GM19239 (cell line): ENCODE measurements around the gene ZYG11B.
A peak's percentile ranks its signal among the peaks of the same experiment; 100 is the strongest.
"Not testable (repeated sequence)": the region's sequence is repeated elsewhere in the genome, so short reads cannot be mapped to it uniquely, and the experiment has no call there.

Experiments
- DNase-seq: peaks from one replicate; pipeline ENCODE4 v3.0.0; 2011; ENCODE audit warnings: low spot score; ENCODE audit not compliant: insufficient read length
- FAIRE-seq: peaks from 2 replicates; lab custom pipeline; 2011; peaks lifted over from hg19 to GRCh38; lab: Jason Lieb, UNC

Gene ZYG11B

GRCh38 chr1:52726265-52727113 is at the start of gene ZYG11B:
TSS of gene ZYG11B (plus strand) at chr1:52726453. CDS start at chr1:52726654, 201 bp downstream.
- FAIRE-seq (peak; percentile 73), DNase-seq (peak; percentile 96)

GRCh38 chr1:52677076-52677806 is 49.0 kb upstream of the ZYG11B start:
- FAIRE-seq (no peak), DNase-seq (no peak)

DNA sequence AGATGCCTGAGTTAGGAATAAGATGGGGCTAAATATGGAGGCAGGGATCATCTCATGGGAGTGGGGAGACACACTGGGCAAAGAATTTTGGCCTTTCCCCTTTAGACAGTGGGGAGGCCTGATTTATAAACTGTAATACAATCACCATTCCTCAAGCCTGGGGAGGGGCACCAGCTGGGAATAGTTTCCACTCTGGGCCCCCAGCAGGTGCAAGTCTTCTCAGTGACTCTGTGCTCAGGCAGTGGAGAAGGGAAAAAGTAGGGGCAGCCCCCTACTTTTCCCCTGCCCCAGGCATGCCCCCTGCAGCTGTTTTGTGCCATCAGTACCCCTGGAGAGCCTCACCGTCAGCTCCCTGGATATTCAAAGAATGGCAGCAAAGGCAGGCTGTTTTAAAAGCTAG is 47.2 kb upstream of the ZYG11B start:
- FAIRE-seq (no peak), DNase-seq (no peak)

DNA sequence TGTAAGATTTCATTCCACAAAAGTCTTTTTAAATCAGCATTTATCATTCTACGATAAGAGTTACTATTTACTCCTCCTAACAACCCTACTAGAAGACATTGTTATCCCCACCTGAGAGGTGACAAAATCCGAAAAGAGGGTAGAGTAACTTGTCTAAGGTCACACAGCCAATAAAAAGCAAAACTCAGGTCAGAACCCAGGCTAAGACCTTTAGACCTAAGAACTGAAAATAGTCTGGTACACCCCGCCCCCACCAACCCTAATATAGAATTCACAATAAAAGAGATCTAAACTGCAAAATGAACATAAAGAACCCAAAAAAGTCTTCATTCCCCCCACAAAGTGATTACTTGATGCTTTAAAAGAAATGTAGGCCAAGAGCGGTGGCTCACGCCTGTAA is 46.8 kb upstream of the ZYG11B start:
- DNase-seq (no peak), FAIRE-seq (no peak)

GRCh38 chr1:52680353-52680752 is 45.9 kb upstream of the ZYG11B start:
- DNase-seq (no peak), FAIRE-seq (no peak)

DNA sequence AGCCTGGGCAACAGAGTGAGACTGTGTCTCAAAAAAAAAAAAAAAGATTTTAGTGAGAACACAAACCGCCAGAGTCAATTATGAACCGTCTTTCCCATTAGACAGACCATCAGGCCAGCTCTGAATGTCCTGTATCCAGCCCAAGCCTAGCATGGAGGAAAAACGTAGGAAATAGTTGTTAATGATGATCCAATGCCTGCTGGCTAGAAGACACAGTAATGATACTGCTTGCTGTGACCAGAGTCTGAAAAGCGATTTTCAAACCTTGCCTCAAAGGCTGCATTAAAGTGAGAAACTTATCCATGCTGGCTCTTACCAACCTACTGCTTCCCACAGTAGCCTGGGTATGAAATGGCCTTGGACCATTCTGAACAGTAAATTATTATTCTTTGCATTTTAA is 45.1 kb upstream of the ZYG11B start:
- FAIRE-seq = no peak
- DNase-seq = no peak

DNA sequence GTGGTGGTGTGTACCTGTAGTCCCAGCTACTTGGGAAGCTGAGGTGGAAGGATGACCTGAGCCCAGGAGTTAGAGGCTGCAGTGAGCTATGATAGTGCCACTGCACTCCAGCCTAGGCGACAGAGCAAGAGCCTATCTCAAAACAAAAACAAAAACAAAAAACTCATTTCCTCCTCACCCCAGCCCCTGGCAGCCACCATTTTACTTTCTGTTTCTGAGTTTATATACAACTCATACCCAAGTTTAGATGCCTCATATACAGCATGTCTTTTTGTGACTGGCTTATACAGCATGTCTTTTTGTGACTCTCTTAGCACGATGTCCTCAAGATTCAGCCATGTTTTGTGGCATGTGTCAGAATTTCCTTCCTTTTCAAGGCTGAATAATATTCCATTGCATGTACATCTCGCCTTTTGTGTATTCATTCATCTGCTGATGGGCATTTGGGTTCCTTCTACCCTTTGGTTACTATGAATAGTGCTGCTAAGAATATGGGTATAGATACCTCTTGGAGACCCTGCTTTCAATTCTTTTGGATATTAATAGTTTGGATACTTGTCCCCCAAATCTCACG is 42.8 kb upstream of the ZYG11B start:
- DNase-seq = no peak
- no peak for FAIRE-seq

DNA sequence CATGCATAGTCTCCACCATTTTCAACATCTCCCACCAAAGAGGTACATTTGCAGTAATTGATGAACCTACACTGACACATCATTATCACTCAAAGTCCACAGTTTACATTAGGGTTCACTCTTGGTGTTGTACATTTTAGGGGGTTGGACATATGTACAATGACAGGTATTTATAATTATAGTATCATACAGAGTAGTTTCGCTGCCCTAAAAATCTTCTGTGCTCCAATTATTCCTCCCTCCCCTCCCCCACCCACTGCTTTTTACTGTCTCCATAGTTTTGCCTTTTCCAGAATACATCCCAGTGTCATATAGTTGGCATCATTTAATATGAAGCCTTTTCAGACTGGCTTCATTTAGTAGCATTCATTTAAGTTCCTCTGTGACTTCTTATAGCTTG is 41.7 kb upstream of the ZYG11B start:
- DNase-seq (no peak), FAIRE-seq (no peak)

GRCh38 chr1:52686261-52686751 is 39.9 kb upstream of the ZYG11B start:
- DNase-seq (peak; percentile 52), FAIRE-seq (peak; percentile 87)

- DNase-seq (no peak), FAIRE-seq (no peak)
Observed at GRCh38 chr1:52686830-52687229, 39.4 kb upstream of the ZYG11B start.

GRCh38 chr1:52691821-52692220 is 34.4 kb upstream of the ZYG11B start:
- no peak for FAIRE-seq
- DNase-seq = no peak

DNA sequence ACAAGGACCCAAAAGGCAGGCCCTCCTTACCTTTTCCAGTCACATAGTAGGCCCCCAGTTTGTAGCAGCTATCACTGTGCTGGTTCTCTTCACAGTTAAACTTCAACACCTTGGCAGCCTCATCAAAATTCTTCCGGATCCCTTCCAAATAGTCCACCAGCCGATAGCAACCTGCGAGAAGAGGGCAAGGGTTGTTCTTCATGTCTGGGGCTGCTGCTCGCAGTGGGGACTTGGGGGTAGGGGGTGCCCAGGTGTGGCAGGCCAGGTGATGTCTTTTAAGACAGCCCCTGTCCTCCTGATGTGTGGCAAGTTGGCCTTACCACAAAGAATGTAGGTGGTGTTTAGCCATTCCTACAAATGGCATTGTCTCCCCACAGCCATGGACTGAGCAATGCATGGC is 33.6 kb upstream of the ZYG11B start:
- FAIRE-seq (no peak), DNase-seq (no peak)

DNA sequence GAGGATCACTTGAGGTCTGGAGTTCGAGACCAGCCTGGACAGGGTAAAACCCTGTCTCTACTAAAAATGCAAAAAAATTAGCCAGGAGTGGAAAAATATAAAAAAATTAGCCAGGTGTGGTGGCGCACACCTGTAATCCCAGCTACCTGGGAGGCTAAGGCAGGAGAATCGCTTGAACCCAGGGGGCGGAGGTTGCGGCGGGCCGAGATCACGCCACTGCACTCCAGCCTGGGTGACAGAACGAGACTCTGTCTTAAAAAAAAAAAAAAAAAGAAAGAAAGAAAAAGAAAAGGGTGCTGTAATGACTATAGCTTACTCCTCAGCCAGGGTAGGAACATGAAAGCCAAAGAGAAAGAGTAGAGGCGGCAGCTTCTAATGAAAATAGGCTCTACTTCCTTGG is 32.9 kb upstream of the ZYG11B start:
- not testable (repeated sequence) for FAIRE-seq, DNase-seq

DNA sequence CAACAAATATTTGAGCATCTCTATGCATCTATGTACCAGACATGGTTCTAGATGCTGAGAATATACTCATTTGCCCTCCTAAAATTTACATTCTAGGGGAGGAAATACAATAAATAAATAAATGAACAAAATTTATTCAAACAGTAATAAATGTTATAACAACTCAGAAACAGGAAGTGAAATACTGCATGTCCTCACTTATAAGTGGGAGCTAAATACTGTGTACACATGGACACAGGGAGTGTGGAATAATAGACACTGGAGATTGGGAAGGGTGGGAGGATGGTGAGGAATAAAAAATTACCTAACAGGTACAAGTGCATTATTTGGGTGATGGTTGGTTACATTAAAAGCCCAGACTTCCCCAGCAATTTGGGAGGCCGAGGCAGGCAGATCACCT is 32.4 kb upstream of the ZYG11B start:
- FAIRE-seq (no peak), DNase-seq (no peak)

- no peak for FAIRE-seq
- no peak for DNase-seq
Observed at GRCh38 chr1:52695627-52696026, 30.6 kb upstream of the ZYG11B start.

DNA sequence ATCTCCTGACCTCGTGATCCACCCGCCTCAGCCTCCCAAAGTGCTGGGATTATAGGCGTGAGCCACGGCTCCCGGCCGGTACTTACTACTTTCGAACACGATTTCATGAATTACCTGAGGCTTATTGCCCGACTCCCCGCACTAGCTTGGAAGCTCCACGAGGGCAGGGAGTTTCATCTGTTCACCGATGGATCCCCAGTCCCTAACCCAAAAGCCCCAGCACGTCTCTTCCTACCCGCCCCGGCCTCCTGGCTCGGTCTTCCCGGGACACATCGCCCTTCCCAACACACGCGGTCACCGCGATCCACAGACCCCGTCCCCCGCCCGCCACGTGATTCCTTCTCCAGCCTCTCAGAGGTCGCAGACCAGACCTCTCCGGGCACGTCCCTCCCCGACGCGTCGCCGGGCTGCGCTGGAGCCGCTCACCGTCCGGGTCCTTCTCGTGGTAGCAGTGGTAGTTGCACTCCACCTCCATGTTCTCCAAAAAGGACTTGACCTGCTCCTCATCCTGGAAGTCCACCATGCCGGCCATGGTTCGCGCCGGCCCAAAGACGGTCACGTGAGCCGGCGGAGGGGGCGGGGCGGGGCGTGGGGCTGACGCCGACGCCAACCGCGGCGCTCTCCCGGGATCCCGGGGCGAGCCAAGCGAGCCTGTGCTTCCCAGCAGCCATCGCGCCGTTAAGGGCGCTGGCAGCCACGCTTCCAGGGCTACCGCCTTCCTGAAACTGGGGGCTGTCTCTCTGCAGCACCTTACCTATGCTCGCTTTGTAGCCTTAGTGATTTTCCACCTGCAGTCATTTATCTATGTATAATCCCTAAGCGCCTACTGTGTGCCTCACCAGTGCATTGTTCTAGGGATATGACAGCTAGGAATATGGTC is 28.2 kb upstream of the ZYG11B start, which contains the start of gene COA7:
Gene COA7 (minus strand): TSS at position 553 of the 880 bp plus-strand sequence. CDS start 21 bp downstream, at position 532.
- FAIRE-seq = peak; percentile 33

GRCh38 chr1:52702886-52703787 is 23.1 kb upstream of the ZYG11B start:
- peak; percentile 88 for FAIRE-seq
- DNase-seq = peak; percentile 73

More for the DNA sequence above, 28.2 kb upstream of the ZYG11B start, which contains the start of gene COA7:
- peak; percentile 50 for DNase-seq

DNA sequence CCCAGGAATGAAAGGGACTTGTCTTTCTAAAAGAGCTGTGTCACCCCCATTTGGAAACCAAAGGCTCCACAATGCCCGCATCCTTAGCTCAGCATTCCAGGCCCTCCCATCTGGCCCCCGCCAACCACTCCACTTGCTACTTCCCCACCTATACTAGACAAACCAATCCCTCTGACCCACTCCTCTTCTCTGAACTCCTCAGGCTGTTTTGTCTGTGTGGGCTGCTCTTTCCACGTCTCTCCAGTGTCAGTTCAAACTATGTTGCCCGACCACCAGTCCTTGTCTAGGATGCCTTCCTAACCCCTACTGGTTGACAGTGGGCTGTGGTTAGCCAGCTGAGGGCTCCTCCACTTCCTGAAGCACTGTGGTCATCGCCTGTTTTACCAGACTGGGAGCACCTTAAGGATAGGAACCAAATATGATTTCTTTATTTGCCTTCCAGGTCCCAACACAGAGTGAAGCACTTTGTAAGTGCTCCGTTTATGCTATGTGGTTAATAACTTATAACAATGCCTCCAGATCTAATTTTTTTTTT is 20.1 kb upstream of the ZYG11B start:
- FAIRE-seq = no peak
- DNase-seq = no peak
